Measurements from ENCODE around the gene PDE4B. TPM values are rescaled to one million over a fixed set of nuclear protein-coding genes. Genes with fewer than 3 reads are reported as not detected.

PDE4B gene
- total and polyA plus RNA-seq, 11 donors: 1.4 to 71.9 (median 16.2) TPM

DNA sequence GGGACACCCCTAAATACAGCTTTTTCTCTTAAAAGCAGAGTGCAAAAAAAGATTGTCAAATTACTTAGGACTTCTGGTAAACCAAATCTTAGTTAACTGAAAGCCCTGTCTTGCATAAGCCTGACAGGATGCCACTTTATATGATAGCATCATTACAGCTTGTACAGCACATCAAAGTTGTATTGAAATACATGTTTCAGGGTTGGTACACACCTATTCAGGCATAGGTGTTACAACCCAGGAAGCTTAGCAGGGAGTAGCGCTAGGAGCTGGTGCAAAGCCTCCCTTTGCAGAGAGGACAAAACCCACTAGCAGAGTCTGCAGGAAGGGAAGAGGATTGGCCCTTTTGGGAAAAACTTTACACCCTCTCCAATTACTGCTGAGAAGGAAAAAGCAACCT is 482.4 kb downstream of the PDE4B start:
- Histone ChIP-seq H3K36me3 (no peaks in the 10 kb centered on the region), H3K9me3 (no peaks in the 10 kb centered on the region), H3K27ac (peak overlapping the region in 8 of 12 donors; percentile 1 to 94 (median 40)), H3K4me3 (peak overlapping the region in 1 of 12 donors; percentile 6), H3K27me3 (no peaks in the 10 kb centered on the region), H3K4me1 (peaks cover 5 to 94% (median 42%) of the 10 kb centered on the region in 12 donors)
- intact Hi-C loops (cut with DNase I): loop anchor here in 1 of 10 donors (5.0 kb wide), 1 partner anchor 37 kb away; no protein-coding TSS in a partner anchor
- ATAC-seq (no peak), DNase-seq (no peak)
- WGBS, 4 donors: 86 to 100% (median 92%) methylated on average over 1 of the region's 1 CpG
- TF ChIP-seq, protein P1, sequence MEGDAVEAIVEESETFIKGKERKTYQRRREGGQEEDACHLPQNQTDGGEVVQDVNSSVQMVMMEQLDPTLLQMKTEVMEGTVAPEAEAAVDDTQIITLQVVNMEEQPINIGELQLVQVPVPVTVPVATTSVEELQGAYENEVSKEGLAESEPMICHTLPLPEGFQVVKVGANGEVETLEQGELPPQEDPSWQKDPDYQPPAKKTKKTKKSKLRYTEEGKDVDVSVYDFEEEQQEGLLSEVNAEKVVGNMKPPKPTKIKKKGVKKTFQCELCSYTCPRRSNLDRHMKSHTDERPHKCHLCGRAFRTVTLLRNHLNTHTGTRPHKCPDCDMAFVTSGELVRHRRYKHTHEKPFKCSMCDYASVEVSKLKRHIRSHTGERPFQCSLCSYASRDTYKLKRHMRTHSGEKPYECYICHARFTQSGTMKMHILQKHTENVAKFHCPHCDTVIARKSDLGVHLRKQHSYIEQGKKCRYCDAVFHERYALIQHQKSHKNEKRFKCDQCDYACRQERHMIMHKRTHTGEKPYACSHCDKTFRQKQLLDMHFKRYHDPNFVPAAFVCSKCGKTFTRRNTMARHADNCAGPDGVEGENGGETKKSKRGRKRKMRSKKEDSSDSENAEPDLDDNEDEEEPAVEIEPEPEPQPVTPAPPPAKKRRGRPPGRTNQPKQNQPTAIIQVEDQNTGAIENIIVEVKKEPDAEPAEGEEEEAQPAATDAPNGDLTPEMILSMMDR (IDR thresholded peaks at IDR 0.05): no peak
- no peak for TF ChIP-seq POLR2A (IDR thresholded peaks at IDR 0.05)

DNA sequence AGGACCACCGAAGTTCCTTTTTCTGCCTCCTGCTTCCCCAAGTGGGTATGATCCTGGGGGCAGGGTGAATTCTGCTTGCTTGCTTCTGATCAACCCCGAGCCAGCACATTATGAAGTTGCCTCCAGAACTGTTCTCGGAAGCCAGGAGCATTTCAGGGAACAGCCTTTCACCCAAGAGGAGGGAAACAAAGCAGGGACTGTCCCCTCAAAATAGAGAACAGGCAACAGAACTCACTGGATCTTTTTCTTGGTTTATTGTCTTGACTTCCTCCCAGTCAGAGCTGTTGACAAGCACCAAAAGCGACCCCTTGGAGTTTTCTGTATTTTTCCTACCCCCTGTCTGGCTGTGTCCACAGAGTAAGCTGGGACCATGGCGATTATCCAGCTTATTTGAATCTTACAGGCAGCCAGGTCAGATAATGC is 482.9 kb downstream of the PDE4B start:
- ATAC-seq (peak in 2 of 4 donors; percentile 9 to 27), DNase-seq (peak in 4 of 5 donors; percentile 30 to 49 (median 38))
- Histone ChIP-seq H3K4me3 (peak overlapping the region in 1 of 12 donors; percentile 6), H3K27me3 (no peaks in the 10 kb centered on the region), H3K27ac (peak overlapping the region in 8 of 12 donors; percentile 23 to 94 (median 40)), H3K4me1 (peaks cover 3 to 89% (median 37%) of the 10 kb centered on the region in 12 donors), H3K36me3 (no peaks in the 10 kb centered on the region), H3K9me3 (no peaks in the 10 kb centered on the region)
- intact Hi-C loops (cut with DNase I): loop anchor here in 1 of 10 donors (5.0 kb wide), 1 partner anchor 37 kb away; no protein-coding TSS in a partner anchor
- WGBS, 4 donors: 27 to 46% (median 38%) methylated on average over 5 of the region's 5 CpGs
- no peak for TF ChIP-seq POLR2A (IDR thresholded peaks at IDR 0.05)
- TF ChIP-seq, protein P1 (IDR thresholded peaks at IDR 0.05): no peak

DNA sequence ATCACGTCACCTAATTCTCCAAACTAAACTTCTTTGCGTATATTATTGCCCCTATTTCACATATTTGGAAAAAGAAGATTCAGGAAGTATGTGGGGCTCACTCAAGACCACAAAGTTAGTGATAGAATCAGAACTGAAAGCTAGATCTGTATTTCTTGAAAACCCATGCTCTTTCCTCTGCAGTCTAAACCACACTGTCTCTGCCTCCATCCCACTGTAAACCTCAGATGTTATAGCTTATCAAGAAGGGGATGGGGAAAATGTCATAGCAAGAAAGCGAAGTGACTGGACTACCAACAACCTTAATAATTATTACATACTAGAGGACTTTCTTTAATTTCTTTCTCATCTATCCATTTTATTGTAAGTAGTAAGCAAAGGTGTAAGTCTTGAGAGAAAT is 483.5 kb downstream of the PDE4B start:
- peaks cover 0 to 83% (median 32%) of the 10 kb centered on the region in 12 donors for H3K4me1 ChIP-seq
- ATAC-seq (no peak), DNase-seq (no peak)
- 78 to 94% (median 93%) methylated on average over 3 of the region's 3 CpGs for whole genome bisulfite sequencing, 4 donors
- TF ChIP-seq POLR2A (IDR thresholded peaks at IDR 0.05): no peak
- TF ChIP-seq, protein P1 (IDR thresholded peaks at IDR 0.05): no peak
- no peaks in the 10 kb centered on the region for H3K36me3 ChIP-seq
- intact Hi-C loops (cut with DNase I): loop anchor here in 1 of 10 donors (5.0 kb wide), 1 partner anchor 36 kb away; no protein-coding TSS in a partner anchor
- peak overlapping the region in 1 of 12 donors; percentile 6 for H3K4me3 ChIP-seq
- no peaks in the 10 kb centered on the region for H3K27me3 ChIP-seq
- H3K9me3 ChIP-seq: no peaks in the 10 kb centered on the region
- H3K27ac ChIP-seq: peak overlapping the region in 7 of 12 donors; percentile 26 to 94 (median 41)

DNA sequence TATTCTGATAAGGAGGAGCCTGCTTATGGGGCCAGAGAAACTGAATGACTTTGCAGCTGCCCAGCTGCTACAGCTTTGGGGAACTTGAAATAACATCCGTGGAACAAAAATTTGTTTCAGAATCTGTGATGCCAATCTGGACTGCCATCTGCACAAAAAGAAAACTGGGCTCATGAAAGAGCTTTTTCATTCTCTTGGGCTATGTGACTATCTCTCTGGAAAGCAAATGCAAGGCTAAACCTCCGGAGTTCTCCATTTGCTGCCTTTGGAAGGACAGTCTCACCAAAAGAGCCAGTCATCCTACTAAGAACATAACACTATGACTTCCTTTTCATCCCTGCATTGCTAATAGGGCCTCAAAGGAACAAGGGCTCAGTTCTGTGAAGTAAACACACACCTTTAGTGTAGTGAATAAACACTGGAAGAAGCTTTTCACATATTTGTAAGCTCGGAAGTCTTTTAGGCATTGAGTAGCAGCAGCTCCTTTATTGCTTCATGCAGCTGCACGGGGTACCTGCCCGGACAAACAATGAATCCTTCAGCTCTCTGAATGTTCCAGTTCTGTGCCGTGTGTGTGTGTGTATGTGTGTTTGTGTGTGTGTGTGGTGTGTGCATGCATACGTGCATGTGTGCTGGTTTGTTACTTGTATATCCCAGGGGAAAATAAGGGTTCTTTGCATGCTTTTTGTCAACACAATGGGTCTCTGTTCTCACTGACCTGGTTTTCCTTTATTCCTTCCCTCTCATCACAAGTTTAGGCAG is 485.7 kb downstream of the PDE4B start:
- WGBS, 4 donors: 61 to 72% (median 65%) methylated on average over 6 to 7 of the region's 7 CpGs
- DNase-seq: no peak
- H3K9me3 ChIP-seq: no peaks in the 10 kb centered on the region
- intact Hi-C loops (cut with DNase I): loop anchor here in 1 of 10 donors (5.0 kb wide), 1 partner anchor 34 kb away; no protein-coding TSS in a partner anchor
- no peaks in the 10 kb centered on the region for H3K27me3 ChIP-seq
- H3K36me3 ChIP-seq: no peaks in the 10 kb centered on the region
- TF ChIP-seq, protein P1 (IDR thresholded peaks at IDR 0.05): no peak
- TF ChIP-seq POLR2A (IDR thresholded peaks at IDR 0.05): no peak
- H3K4me3 ChIP-seq: no peak overlapping the region
- peaks cover 0 to 81% (median 26%) of the 10 kb centered on the region in 12 donors for H3K4me1 ChIP-seq
- peak overlapping the region in 8 of 12 donors; percentile 4 to 94 (median 50) for H3K27ac ChIP-seq
- no peak for ATAC-seq

Data from heart left ventricle (tissue), 16 donors.